Activated CD4-positive, CD25-positive, alpha-beta regulatory T cell treated with anti-CD3 and anti-CD28 coated beads, Interleukin-2, amount 50 U/mL, for 72 hours (primary cell): Measurements from ENCODE around the gene ZFAND2A.

Experiments used
- DNase-seq: peaks from one replicate; pipeline ENCODE4 v3.0.0; 2021

Gene ZFAND2A

DNA sequence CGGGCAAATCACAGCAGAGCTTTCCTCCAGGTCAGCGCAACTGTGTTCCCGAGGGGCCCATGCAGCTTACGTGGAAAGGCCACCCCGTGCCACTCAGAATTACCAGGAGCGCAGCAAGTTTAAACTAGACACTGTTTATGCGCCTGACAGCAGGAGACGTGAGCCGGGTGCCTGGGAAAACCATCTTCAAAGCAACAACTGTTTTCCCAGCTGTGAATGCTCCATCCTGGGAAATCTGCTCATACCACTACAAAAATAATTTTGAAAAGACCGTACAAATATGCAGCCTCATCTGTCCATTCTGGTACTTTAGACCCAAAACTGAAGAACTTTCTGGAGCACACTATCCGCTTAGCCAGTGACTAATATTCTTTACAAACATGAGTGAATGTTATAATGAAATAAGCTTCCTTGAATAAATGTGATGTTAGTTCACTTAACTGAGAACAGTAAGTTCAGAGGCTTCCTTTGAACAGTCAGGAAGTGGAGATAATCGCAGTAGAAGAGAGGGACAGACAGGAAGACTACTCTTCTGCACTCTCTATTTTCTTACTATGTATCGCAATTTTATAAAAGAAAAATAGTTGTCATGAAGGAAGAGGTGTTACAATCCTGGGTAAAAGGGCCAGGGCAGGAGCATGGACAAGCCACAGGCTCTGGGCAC lies 55.3 kb downstream of the ZFAND2A start:
- no peak for DNase-seq

DNA sequence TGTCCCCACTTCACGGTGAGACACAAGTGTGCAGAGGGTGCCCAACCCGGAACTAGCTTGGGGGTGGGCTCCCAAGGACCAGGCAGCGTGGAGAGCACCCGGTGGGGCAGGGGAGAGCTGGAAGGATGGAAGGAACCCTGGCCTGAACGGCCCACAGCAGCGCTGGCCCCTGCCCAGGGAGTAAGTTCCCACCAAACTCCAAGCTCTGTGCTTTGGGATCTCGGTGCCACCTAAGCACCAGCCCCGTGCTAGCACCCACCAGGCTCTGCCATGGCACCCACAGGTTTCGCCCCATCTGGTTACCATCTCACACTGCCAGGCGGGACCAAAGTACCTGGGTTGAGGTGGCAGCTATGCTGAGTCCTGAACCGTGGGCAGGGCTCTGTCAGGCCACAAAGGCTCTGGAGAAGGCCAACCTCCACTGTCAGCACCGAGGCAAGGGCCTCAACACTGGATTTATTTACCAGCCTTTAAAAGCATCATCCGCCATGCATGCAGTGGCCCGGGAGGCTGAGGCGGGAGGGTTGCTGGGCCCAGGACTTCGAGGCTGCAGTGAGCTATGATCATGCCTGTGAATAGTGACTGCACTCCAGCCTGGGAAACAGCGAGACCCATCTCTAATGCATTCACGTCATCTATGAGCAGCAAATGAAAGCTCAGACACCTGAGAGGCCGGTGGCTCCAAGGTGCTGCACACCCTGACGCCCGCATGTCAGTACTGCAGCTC lies 56.0 kb downstream of the ZFAND2A start:
- no peak for DNase-seq

DNA sequence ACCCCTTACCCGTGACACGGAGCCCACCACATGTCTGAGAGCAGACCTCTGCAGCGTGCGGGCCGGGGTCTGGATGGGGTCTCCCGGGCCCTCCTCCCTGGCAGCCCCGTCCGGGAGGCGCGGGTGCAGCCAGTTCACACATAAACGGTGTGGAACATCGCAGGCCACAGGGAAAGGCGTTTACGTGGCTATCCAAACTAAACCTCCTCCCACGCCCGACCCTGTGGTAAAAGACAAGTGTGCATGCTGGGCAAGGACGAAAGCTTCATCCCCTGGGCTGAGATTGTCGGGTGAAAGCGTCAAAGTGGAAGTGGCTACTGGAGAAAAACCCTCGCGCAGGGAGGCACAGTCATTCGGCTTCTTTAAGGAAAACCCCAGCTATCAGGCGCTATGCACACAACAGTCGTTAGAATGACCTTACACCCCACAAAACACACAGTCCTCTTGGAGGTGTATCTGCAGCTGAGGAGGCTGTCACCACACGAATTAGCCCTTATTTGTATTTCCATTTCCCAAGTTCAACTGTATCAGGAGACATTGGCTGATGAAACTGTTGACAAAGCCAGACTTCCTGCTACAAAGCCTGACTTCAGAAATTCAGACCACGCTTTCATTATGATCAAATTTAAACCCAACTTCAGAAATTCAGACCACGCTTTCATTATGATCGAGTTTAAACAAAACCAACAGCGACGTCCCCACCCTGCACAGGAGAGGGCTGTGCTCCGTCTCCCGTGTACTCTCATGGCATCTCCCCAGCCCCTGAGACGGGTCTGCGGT lies 56.8 kb downstream of the ZFAND2A start:
- no peak for DNase-seq
